Erythroblast (primary cell): ENCODE results near the gene SFSWAP.

ENCODE experiments used
- GATA1 ChIP-seq: IDR thresholded peaks from 2 replicates; pipeline ENCODE4 v1.6.1; 2011; ENCODE audit warnings: low read depth, mild to moderate bottlenecking, control low read depth, low read length, moderate library complexity
- POLR2A ChIP-seq: IDR thresholded peaks from 2 replicates; pipeline ENCODE4 v1.6.1; 2011; ENCODE audit warnings: mild to moderate bottlenecking, low read length

- no peak for TF ChIP-seq POLR2A
- TF ChIP-seq GATA1: no peak
Observed at GRCh38 chr12:131773582-131774221, 62.8 kb downstream of the SFSWAP start.
